HAP-1 (cell line): ENCODE results near the gene SERINC4.
"Not testable (repeated sequence)": the region's sequence is repeated elsewhere in the genome, so short reads cannot be mapped to it uniquely, and the experiment has no call there.

Source experiments
- DNase-seq, 2 experiments: peaks; one replicate each; pipeline ENCODE4 v3.0.0-alpha.2; 2016 to 2020; ENCODE audit warnings: low spot score in 2 of 2
- H3K27me3 ChIP-seq: fragments of 250-450 bp; sonication (Bioruptor Pico); 2 replicates; pipeline ENCODE4 v1.5.1; 2020; ENCODE audit warnings: low read depth, mild to moderate bottlenecking, moderate library complexity
- H3K36me3 ChIP-seq: fragments of 250-450 bp; sonication (Bioruptor Pico); replicated peaks from 2 replicates; pipeline ENCODE4 v1.5.1; 2020; ENCODE audit warnings: mild to moderate bottlenecking
- H3K4me1 ChIP-seq: fragments of 250-450 bp; sonication (Bioruptor Pico); 2 replicates; pipeline ENCODE4 v1.5.1; 2020; ENCODE audit warnings: mild to moderate bottlenecking
- H3K4me3 ChIP-seq: fragments of 250-450 bp; sonication (Bioruptor Pico); 2 replicates; pipeline ENCODE4 v1.5.1; 2020; ENCODE audit warnings: mild to moderate bottlenecking, moderate library complexity
- H3K9me3 ChIP-seq: fragments of 250-450 bp; sonication (Bioruptor Pico); 2 replicates; pipeline ENCODE4 v1.5.1; 2020; ENCODE audit warnings: mild to moderate bottlenecking, moderate library complexity
- in situ Hi-C: fragments of 300-500 bp; cut with MboI; formaldehyde crosslinking; loops from 3 replicates; pipeline ENCODE4 v1.14.3; 2020; ENCODE audit warnings: low sequenced_read_pairs, inconsistent platforms, mixed read lengths

SERINC4 gene

GRCh38 chr15:43799945-43800285 is at the start of gene SERINC4:
SERINC4 (minus strand) TSS chr15:43800220; CDS start chr15:43799986, 234 bp downstream.
- Histone ChIP-seq H3K9me3 (no peaks in the 10 kb centered on the region), H3K36me3 (peaks cover 61% of the 10 kb centered on the region), H3K4me1 (peaks cover 6% of the 10 kb centered on the region), H3K4me3 (peak within 1 kb of the TSS; percentile 75), H3K27me3 (no peaks in the 10 kb centered on the region)
- in situ Hi-C loops, result no loop called here
- no peak for DNase-seq

GRCh38 chr15:43845421-43845820 is 45.4 kb upstream of the SERINC4 start:
- peaks cover 58% of the 10 kb centered on the region for H3K36me3 ChIP-seq
- H3K9me3 ChIP-seq, result no peaks in the 10 kb centered on the region
- no peak for DNase-seq
- H3K27me3 ChIP-seq, result no peaks in the 10 kb centered on the region
- in situ Hi-C loops, result no loop called here
- no peaks in the 10 kb centered on the region for H3K4me1 ChIP-seq
- no peak overlapping the region for H3K4me3 ChIP-seq

- H3K27me3 ChIP-seq, H3K9me3 ChIP-seq, in situ Hi-C loops, H3K4me3 ChIP-seq, DNase-seq: not testable (repeated sequence)
- H3K4me1 ChIP-seq, result peaks cover 35% of the 10 kb centered on the region
- peaks cover 44% of the 10 kb centered on the region for H3K36me3 ChIP-seq
Observed at GRCh38 chr15:43832485-43832884, 32.5 kb upstream of the SERINC4 start.

GRCh38 chr15:43831519-43832052 is 31.6 kb upstream of the SERINC4 start:
- Histone ChIP-seq H3K4me1 (peaks cover 39% of the 10 kb centered on the region), H3K36me3 (peaks cover 38% of the 10 kb centered on the region)
- H3K9me3 ChIP-seq, H3K4me3 ChIP-seq, in situ Hi-C loops, H3K27me3 ChIP-seq: not testable (repeated sequence)
- DNase-seq, result peak in 1 of 2 experiments; percentile 64

- H3K9me3 ChIP-seq, DNase-seq, H3K4me3 ChIP-seq, in situ Hi-C loops, H3K27me3 ChIP-seq: not testable (repeated sequence)
- Histone ChIP-seq H3K36me3 (peaks cover 30% of the 10 kb centered on the region), H3K4me1 (peaks cover 42% of the 10 kb centered on the region)
Observed at GRCh38 chr15:43830691-43831275, 30.8 kb upstream of the SERINC4 start.

- peaks cover 25% of the 10 kb centered on the region for H3K36me3 ChIP-seq
- H3K9me3 ChIP-seq, in situ Hi-C loops, H3K27me3 ChIP-seq, H3K4me3 ChIP-seq: not testable (repeated sequence)
- H3K4me1 ChIP-seq, result peaks cover 42% of the 10 kb centered on the region
- DNase-seq, result peak in 1 of 2 experiments; percentile 45
Observed at GRCh38 chr15:43829951-43830540, 30.0 kb upstream of the SERINC4 start.

GRCh38 chr15:43828061-43828657 is 28.1 kb upstream of the SERINC4 start:
- peaks cover 16% of the 10 kb centered on the region for H3K36me3 ChIP-seq
- peaks cover 3% of the 10 kb centered on the region; the same call in 1 of the 2 replicates for H3K9me3 ChIP-seq
- peak in 1 of 2 experiments; percentile 25 for DNase-seq
- H3K4me1 ChIP-seq, result peaks cover 49% of the 10 kb centered on the region
- in situ Hi-C loops, result no loop called here
- H3K4me3 ChIP-seq, result peak overlapping the region; percentile 52
- no peaks in the 10 kb centered on the region for H3K27me3 ChIP-seq

- Histone ChIP-seq H3K9me3 (peaks cover 3% of the 10 kb centered on the region; the same call in 1 of the 2 replicates), H3K27me3 (no peaks in the 10 kb centered on the region), H3K4me1 (peaks cover 44% of the 10 kb centered on the region), H3K4me3 (peak within 1 kb of the TSS; percentile 52), H3K36me3 (peaks cover 16% of the 10 kb centered on the region)
- peak; percentile 90 to 92 for DNase-seq
- in situ Hi-C loops, result no loop called here
Observed at GRCh38 chr15:43826508-43827341, 26.7 kb upstream of the SERINC4 start, which contains the start of gene WDR76. WDR76 (plus strand) TSS chr15:43827002; CDS start chr15:43827033, 31 bp downstream.

- H3K4me1 ChIP-seq, result peaks cover 38% of the 10 kb centered on the region
- in situ Hi-C loops, result no loop called here
- no peak overlapping the region; the same call in 1 of the 2 replicates for H3K4me3 ChIP-seq
- H3K36me3 ChIP-seq, result peaks cover 13% of the 10 kb centered on the region
- no peaks in the 10 kb centered on the region for H3K27me3 ChIP-seq
- DNase-seq, result no peak
- peaks cover 3% of the 10 kb centered on the region; the same call in 1 of the 2 replicates for H3K9me3 ChIP-seq
Observed at GRCh38 chr15:43826029-43826507, 26.0 kb upstream of the SERINC4 start.

GRCh38 chr15:43825305-43825704 is 25.3 kb upstream of the SERINC4 start:
- H3K9me3 ChIP-seq, in situ Hi-C loops, H3K4me3 ChIP-seq, DNase-seq, H3K27me3 ChIP-seq: not testable (repeated sequence)
- Histone ChIP-seq H3K36me3 (peaks cover 17% of the 10 kb centered on the region), H3K4me1 (peaks cover 32% of the 10 kb centered on the region)

GRCh38 chr15:43824302-43825246 is 24.6 kb upstream of the SERINC4 start, which contains the start of gene MFAP1:
MFAP1 (minus strand) TSS chr15:43824690; CDS start chr15:43824569, 121 bp downstream.
- Histone ChIP-seq H3K4me3 (peak within 1 kb of the TSS; percentile 74), H3K27me3 (no peaks in the 10 kb centered on the region), H3K9me3 (peaks cover 3% of the 10 kb centered on the region; the same call in 1 of the 2 replicates), H3K36me3 (peaks cover 15% of the 10 kb centered on the region), H3K4me1 (peaks cover 24% of the 10 kb centered on the region)
- in situ Hi-C loops, result no loop called here
- peak; percentile 94 for DNase-seq

GRCh38 chr15:43821505-43821904 is 21.5 kb upstream of the SERINC4 start:
- no peak for DNase-seq
- H3K4me3 ChIP-seq, result no peak overlapping the region
- no peaks in the 10 kb centered on the region for H3K27me3 ChIP-seq
- H3K36me3 ChIP-seq, result peaks cover 17% of the 10 kb centered on the region
- H3K4me1 ChIP-seq, result peaks cover 9% of the 10 kb centered on the region
- in situ Hi-C loops, result no loop called here
- peaks cover 3% of the 10 kb centered on the region; the same call in 1 of the 2 replicates for H3K9me3 ChIP-seq
